Stimulated activated CD4-positive, alpha-beta T cell treated with anti-CD3 and anti-CD28 coated beads, Interleukin-15, amount 100 ng/mL, for 1 hour (primary cell): ENCODE results near the gene RINL.
"Not testable (repeated sequence)": the region's sequence is repeated elsewhere in the genome, so short reads cannot be mapped to it uniquely, and the experiment has no call there.

Source experiments
- DNase-seq, 2 donors: peaks; one replicate each; pipeline ENCODE4 v3.0.0-alpha.2; 2020; ENCODE audit warnings: low read depth in 1 of 2, low spot score in 1 of 2

Gene RINL

GRCh38 chr19:38875656-38876395 lies 2.2 kb downstream of the RINL start:
- no peak for DNase-seq

GRCh38 chr19:38873400-38873799 lies 4.7 kb downstream of the RINL start:
- DNase-seq, result not testable (repeated sequence)

- no peak for DNase-seq
Measured at GRCh38 chr19:38870612-38871011, 7.5 kb downstream of the RINL start.

- DNase-seq, result peak; percentile 88 to 94
Measured at GRCh38 chr19:38869836-38870607, 8.1 kb downstream of the RINL start.

GRCh38 chr19:38869160-38869835 lies 8.8 kb downstream of the RINL start:
- DNase-seq, result no peak

GRCh38 chr19:38868551-38868950 lies 9.5 kb downstream of the RINL start:
- no peak for DNase-seq

- no peak for DNase-seq
Measured at GRCh38 chr19:38867171-38867780, 10.8 kb downstream of the RINL start.

GRCh38 chr19:38862321-38863059 lies 15.6 kb downstream of the RINL start:
- DNase-seq, result no peak

GRCh38 chr19:38861368-38861767 lies 16.7 kb downstream of the RINL start:
- DNase-seq, result no peak

GRCh38 chr19:38859631-38860204 lies 18.4 kb downstream of the RINL start:
- not testable (repeated sequence) for DNase-seq

GRCh38 chr19:38856813-38857212 lies 21.3 kb downstream of the RINL start:
- no peak for DNase-seq

- not testable (repeated sequence) for DNase-seq
Measured at GRCh38 chr19:38855751-38856150, 22.3 kb downstream of the RINL start.

GRCh38 chr19:38854961-38855360 lies 23.1 kb downstream of the RINL start:
- not testable (repeated sequence) for DNase-seq

GRCh38 chr19:38853214-38853613 lies 24.9 kb downstream of the RINL start:
- no peak for DNase-seq

- peak; percentile 27 to 30 for DNase-seq
Measured at GRCh38 chr19:38852231-38853044, 25.6 kb downstream of the RINL start.

- DNase-seq, result peak; percentile 78 to 85
Measured at GRCh38 chr19:38851622-38852230, 26.3 kb downstream of the RINL start.

GRCh38 chr19:38850976-38851621 lies 27.0 kb downstream of the RINL start:
- DNase-seq, result peak in 1 of 2 donors; percentile 24

- DNase-seq, result peak; percentile 96 to 97
Measured at GRCh38 chr19:38850436-38850975, 27.6 kb downstream of the RINL start.
